Activated gamma-delta T cell treated with Interleukin-2 at 50 U/mL for 16 hours (primary cell): ENCODE measurements around the gene INPP5A.
"Not testable (repeated sequence)": the region's sequence is repeated elsewhere in the genome, so short reads cannot be mapped to it uniquely, and the experiment has no call there.

Experiments used
- DNase-seq: peaks from one replicate; pipeline ENCODE4 v3.0.0-alpha.2; 2020

INPP5A gene

GRCh38 chr10:132777441-132777840, 239.9 kb downstream of the INPP5A start:
- DNase-seq, result no peak

DNA sequence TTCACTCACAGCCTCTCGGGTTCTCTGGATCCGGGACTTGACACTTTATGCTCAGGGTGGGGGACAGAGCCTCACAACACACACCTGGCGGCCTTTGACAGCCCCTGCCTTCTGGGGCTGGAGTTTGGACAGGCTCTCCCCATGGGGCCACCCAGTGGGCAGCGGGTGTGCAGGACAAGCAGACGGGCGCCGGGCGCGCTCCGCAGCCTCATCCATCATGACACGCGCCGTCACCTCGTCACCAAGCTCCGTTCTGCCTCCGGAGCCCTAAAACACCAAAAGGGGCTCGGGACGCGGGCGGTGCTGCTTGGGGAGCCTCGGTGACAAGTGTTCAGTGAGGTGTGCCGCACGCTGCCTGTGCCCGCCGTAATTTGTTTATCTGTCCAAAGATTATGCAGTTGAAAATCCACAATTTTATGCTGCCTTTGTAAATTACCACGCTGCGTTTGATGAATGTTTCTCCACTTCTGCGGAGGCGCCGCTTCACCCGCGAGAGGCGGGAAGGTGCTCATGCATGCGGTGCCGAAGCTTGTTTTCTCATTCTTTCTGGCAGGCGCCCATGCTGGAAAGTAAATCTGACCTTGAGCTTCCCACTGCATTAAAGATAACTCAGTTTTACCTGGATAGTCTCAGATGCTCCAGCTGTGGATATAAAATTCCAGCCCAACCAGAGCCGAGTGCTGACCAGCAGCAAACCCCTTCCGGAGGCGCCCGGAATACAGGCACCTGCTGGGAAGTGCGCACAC, 242.1 kb downstream of the INPP5A start:
- DNase-seq, result no peak

- no peak for DNase-seq
Observed at GRCh38 chr10:132780356-132780755, 242.8 kb downstream of the INPP5A start.

GRCh38 chr10:132781556-132781955, 244.0 kb downstream of the INPP5A start:
- no peak for DNase-seq

DNA sequence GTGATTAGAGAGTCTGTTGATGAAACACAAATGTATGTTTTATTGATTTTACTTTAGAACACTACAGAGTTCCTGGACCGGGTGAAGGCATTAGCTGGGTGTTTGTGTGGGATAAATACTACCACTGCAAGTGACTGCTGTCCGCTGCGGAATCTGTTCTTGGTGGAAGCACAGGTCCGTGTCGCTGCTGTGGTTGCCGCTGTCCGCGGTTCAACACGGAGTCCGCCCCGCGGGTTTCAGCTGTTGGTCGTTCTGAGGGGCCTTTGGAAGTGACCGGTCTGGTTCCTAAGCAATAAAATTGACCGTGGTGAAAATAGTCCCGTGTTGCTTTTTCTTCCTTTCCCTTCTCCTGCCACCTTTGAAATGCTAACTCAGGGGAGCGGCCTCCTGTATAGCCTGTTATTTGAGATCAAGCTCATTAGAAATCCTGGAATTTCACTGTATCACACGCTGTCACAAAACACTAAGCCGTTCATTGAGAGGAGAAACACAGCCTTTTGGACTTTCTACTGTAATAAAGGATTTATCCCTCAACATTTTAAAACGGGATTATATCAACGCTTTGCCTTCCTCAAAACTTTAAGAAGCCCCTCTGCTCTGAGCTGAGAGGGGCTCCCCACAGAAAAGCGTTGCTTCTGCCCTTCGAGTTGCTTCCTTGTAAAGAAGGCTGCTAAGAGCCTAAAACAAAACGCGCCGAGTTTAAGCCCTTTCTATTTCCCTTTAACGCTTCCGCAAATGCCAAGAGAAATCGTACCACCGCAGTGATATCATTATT, 245.8 kb downstream of the INPP5A start:
- no peak for DNase-seq

DNA sequence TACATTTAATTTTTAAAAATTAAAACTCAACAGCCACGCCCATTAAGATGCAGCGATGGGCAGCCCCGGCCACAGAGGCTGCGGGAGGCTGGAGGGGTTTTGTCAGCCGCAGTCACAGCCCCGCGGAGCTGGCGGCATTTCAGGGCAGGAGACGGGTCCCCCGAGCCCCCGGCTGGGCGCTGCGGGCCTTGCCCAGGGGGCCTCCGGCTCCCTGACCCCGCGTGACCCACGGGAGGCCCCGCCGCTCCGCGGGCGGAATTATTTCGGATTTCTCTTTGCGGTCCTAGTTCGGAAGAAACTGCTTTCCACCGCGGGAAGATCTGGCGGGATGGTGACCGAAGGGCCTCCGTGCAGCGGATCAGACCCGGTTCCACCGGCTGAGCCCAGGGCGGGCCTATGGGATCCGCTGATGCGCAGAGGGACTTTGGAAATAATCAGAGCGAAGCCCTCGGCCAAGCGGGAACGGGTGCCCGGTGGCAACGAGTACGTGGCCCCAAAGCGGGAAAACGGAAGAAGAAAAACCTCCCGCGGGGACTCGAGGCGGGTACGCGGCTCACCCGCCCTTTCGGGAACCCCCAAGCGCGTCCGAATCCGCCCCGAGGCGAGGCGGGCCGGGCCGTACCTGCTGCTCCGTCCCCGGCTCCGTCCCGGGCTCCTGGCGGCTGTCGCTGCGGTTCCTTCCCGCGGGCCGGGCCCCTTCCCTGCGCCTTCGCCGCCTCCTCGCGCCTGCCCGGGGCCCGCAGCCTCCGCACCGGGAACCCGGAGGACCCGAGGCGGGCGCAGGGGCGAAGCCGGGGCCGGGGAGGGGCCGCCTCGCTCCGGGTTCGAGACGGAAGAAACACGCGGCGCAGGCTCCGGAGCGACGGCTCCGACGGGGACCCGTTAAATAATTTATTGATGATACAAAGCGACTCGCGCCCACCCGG, 246.6 kb downstream of the INPP5A start:
- DNase-seq, result no peak

GRCh38 chr10:132784866-132785722, 247.5 kb downstream of the INPP5A start:
- DNase-seq, result no peak

DNA sequence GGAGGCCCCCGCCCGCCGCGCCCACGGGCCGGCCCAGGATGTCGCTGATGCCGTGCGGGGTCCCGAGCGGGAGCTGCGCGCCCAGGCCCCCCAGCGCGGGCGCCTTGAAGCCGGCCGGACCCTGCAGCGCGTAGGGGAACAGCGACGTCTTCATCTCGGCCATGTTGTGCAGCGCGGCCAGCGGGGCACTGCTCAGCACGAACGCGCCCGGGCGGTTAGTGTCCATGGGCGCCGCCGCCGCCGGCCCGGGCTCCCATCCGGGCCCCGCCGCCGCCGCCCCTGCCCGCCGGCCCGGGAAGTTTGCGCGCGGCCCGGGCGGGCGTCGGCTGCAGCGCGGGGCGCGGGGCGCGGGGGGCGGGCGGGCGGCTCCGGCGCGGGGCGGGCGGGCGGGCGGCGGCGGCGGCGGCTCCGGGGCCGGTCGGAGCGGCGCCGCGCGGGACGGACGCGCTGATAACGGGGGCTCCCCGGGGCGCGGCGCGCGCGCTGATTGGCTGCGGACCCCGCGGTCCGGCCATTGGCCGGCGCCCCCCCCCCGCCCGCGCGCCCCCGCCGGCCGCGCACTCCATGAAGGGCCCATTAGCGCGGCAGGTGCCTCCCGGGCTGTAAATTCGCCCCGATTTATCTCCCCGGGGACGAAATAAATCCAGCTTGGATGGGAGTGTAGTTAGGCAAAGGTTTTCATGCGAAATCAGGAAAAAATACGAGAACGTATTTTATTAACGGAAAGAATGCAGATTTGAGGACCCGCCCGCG, 248.3 kb downstream of the INPP5A start, which contains the start of gene NKX6-2:
NKX6-2 (minus strand) TSS at position 425 of the 753 bp plus-strand sequence; CDS start at position 226, 199 bp downstream.
- DNase-seq, result no peak

GRCh38 chr10:132786476-132786883, 248.9 kb downstream of the INPP5A start:
- DNase-seq, result no peak

DNA sequence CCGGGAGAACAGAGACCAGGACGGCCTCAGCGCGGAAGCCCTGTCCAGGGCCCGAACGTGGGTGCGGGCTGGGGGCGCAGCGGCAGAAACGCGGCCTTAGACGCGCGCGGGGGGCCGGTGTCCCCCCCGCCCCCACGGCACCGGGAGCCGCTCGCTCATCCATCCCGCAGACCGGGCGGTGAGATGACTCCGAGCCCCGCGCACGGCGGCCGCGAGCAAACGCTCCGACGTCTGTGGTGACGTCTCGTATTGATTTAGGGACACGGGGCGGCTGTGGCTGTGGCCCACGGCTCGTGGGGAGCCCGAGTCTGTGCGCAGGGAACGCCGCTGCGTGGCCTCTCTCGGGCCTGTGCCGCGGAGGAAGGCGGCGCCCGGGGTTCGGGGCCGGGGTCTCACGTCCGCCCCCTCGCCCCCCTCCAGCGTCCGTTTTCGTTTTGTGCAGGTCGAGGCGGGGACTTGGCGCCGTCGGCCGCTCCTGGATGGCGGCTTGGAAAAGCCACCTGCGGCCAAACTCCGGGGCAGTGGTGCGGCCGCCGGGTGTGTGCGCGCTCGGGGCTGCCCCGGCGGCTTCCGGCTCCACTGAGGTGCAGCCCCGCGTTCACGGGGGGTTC, 249.4 kb downstream of the INPP5A start:
- no peak for DNase-seq

- DNase-seq, result no peak
Observed at GRCh38 chr10:132787495-132788179, 250.1 kb downstream of the INPP5A start.

DNA sequence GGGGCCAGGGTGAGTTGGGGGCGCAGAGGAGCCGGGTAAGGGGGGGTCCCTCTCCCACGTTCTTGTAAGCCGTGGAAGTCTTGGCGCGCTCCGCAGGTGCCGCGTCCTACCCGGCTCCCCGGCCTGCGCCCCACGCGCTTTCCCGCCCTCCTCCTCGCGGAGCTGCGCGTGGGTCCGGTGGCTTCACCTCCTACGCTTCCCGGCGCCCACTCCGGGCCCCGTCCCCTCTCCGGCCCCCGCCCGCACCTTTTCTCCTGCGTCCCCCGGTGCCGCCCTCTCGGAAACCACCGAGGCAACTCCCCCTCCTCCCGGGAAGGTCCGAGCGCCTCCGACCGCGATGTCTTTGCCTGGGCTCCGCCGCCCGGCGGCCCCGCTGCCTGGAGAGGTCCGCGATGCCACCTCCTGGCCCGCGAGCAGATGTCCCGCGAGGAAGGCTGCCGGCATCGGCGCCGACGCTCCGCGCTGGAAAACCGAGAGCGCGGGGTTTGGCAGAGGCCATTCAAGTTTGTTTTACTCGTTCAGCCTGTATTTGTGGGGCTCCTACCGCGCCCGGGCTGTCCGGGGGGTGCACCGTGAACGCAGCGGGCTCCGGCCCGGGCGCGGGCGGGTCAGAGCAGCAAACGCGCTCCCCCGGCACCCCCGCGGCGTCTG, 250.7 kb downstream of the INPP5A start:
- no peak for DNase-seq

GRCh38 chr10:132788831-132789219, 251.2 kb downstream of the INPP5A start:
- DNase-seq, result no peak

DNA sequence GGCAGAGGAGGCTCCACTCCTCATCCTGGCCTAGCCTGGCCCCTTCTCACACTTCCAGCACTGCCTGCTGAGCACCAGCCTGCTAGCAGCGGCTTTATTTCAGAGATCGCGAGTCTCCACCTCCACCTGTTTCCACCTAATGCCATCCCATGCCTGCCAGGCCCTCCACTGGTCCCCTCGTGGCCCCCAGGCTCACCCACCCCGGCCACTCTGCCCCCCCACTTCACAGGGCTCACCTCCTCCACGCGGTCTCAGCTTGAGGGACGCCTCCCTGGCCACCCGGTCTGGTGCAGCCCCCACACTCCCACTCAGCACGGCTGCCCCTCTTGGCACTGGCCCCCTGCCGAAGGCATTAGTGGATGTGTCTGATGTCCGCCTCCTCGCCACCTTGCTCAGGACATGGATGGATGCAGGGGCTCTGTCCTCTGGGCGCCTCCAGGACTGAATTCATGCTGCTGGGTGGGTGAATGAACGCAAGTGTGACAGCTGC, 252.1 kb downstream of the INPP5A start:
- DNase-seq, result no peak

DNA sequence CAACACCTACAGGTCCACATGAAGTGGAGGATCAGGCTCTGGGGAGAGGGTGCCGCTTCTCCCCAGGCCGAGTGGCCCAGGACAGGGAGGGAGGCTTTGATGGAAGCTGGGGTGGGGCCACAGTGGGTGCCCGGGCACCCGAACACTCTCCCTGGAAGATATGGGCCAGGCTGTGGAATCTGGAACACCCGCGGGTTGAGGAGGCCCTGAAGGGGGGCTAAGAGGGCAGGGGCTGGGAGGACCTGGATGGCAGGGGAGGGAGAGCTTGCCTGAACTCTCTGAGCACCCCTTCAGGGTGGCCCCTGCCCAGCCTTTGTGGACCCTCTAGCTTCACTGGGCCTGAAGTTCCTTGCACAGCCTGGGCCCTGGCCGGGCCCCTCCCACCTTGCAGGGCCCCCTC, 252.9 kb downstream of the INPP5A start:
- no peak for DNase-seq

DNA sequence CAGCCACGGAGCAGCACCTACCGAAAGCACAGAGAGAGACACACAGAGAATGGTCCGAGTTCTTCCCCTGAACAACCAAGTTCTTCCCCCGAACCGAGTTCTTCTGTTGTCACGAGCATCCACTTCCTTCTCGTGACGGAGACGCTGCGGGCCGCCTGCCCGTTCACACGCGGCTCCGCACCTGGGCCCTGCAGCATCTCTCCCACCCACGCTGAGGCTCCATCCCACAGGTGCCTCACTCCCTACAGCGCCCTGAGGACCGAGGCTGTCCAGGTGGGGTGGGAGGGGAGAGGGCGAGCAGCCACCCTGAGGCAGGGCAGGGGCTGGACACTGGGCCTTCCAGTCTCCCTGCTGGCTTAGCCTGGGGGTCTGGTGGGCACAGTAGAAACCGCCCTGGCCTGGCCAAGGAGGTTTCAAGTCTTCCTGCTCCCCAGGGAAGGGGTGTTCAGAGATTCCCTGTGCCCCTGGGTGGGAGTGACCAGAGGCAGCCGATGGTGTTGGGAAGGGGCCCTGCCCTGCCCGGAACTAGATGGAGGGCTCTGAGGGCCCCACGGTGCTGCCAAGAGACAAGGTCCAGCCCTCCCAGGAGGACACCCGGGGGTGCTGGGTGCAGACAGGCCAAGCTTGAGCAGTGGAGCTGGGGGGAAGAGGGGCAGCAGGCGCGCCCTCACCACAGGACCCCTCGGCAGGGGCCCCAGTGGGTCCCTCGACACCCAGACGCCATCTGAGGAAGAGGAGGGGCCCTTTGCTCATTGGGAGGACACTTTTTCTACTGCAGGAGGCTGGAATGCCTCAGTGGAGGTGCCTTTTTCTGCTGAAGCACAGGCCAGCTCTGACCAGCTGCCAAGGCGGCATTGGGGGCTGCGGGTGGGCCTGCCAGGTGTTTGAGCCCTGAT, 253.6 kb downstream of the INPP5A start:
- no peak for DNase-seq

GRCh38 chr10:132792099-132792498, 254.5 kb downstream of the INPP5A start:
- not testable (repeated sequence) for DNase-seq

- no peak for DNase-seq
Observed at GRCh38 chr10:132792796-132793195, 255.2 kb downstream of the INPP5A start.
